ENCODE measurements around the gene CHRNA4.

- TF ChIP-seq CTCF (optimal IDR thresholded peaks at IDR 0.05 in 1 of 3, IDR thresholded peaks at IDR 0.05 in 1 of 3, conservative IDR thresholded peaks at IDR 0.05 in 1 of 3; ENCODE audit: extremely low read depth in 1 of 3, insufficient read depth in 2 of 3, low read length in 3 of 3) (no peak), EZH2 (IDR thresholded peaks at IDR 0.05; ENCODE audit: low read length) (no peak)
Measured at GRCh38 chr20:63397946-63398450, 36.8 kb upstream of the CHRNA4 start.
